ENCODE data around the gene CHCHD3.
"Not testable (repeated sequence)": the region's sequence is repeated elsewhere in the genome, so short reads cannot be mapped to it uniquely, and the experiment has no call there.

Gene CHCHD3

GRCh38 chr7:132943645-132944044 lies 138.2 kb downstream of the CHCHD3 start:
- FAIRE-seq: no peak

GRCh38 chr7:132942701-132943100 lies 139.2 kb downstream of the CHCHD3 start:
- FAIRE-seq: no peak

DNA sequence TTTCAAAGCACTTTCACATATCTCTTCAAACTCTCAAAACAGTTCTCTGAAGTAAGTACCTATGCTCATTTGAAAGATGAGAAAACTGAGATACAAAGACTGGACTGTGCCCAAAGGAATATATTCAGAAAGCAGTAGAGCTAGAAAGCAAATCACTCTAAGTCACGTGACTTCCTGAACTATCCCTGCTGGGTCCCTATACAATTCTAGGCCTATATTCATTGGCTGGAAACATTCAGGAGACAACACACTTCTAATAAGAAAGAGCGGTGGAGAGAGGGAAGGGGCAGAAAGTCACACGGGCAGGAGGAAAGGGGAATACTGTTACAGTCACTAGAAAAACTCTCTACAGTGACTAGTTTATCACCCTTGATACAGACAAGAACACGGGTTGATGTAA lies 140.0 kb downstream of the CHCHD3 start:
- no peak for FAIRE-seq

GRCh38 chr7:132941428-132941827 lies 140.5 kb downstream of the CHCHD3 start:
- FAIRE-seq: no peak

DNA sequence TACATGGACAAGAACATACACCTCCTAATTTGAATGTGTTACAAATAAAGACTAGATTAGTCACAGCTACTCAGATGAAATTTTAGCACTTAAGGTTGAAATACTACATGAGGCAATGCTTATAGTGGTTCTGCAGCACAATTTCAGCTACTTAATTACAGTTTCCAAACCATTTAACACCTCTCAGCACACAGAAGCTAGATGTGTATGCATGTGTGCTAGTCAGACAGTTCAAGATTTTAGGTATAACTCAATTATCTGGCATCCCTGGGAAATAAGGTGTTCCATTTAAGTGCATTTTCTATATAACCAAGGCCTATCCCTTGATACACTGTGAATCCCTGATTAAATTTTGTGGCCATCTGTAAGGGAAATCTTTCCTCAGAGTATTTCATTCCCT lies 141.8 kb downstream of the CHCHD3 start:
- FAIRE-seq: no peak

DNA sequence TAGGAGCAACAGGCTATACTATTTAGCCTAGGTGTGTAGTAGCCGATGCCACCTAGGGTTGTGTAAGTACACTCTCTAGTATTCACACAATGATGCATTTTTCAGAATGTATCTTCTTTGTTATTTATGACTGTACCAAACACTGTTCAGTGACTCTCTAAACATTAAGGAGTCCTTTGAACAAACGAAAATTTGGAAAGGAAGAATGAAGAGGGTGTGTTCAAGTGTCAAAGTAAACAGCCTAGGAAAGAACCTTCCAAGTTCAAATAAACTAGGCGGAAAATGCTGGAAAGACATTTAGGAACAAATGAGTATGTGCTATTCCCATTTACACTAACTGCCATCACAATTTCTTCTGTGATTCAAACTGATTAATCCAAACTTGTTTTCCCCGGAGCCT lies 142.4 kb downstream of the CHCHD3 start:
- no peak for FAIRE-seq

GRCh38 chr7:132937286-132937685 lies 144.6 kb downstream of the CHCHD3 start:
- no peak for FAIRE-seq

DNA sequence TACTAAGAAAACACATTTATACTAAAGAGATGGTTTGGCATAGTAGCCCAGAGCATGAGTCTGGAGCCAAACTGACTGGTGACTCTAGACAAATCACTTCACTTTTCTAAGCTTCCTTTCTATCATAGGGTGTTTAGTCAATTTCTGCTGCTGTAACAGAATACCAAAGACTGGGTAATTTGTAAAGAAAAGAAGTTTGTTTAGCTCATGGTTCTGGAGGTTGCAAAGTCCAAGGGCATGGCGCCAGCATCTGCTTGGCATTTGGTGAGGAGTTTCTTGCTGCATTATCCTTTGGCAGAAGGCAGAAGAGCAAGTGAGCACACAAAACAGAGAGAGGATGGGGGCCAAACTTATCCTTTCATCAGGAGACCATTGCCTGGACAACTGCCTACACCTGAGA lies 146.3 kb downstream of the CHCHD3 start:
- FAIRE-seq: no peak

DNA sequence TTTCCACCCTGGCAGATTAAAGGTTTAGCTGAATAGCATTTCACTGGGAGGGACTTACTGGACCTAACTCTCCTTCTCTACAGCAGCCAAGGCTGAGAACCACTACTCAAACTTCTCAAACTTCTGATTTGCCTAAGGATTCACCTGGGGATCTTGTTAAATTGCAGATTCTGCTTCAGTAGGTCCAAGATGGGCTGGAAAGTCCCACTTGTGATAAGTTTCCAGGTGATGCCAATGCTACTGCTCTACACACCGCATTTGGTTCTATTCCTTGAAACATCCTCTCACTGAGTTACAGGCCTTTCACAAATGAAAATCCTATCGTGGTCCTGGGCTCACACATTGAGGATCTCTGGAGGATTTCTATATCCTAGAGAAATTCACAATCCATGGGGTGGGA lies 147.9 kb downstream of the CHCHD3 start:
- no peak for FAIRE-seq

GRCh38 chr7:132933072-132933458 lies 148.8 kb downstream of the CHCHD3 start:
- no peak for FAIRE-seq

GRCh38 chr7:132932296-132933071 lies 149.4 kb downstream of the CHCHD3 start:
- FAIRE-seq: no peak

DNA sequence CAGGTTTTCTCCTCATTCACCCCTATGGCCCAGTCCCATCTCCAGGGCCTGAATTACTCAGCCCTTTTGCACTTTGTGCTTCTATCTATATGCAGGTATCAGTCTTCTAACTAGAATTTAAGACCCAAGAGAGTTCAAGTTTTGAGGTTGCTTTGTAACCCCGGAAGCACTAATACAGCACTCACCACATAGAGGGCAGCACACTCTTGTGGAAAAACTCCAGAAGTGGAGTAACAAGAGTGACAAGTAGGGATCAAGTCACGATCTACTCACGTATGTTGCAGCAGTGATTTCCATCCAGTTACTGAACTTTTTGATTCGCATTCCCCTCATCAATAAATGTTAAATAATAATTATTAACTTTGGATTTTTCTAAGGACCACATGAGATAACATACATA lies 151.0 kb downstream of the CHCHD3 start:
- FAIRE-seq: no peak

- FAIRE-seq: not testable (repeated sequence)
These were observed 151.9 kb downstream of the CHCHD3 start for GRCh38 chr7:132929944-132930343.

DNA sequence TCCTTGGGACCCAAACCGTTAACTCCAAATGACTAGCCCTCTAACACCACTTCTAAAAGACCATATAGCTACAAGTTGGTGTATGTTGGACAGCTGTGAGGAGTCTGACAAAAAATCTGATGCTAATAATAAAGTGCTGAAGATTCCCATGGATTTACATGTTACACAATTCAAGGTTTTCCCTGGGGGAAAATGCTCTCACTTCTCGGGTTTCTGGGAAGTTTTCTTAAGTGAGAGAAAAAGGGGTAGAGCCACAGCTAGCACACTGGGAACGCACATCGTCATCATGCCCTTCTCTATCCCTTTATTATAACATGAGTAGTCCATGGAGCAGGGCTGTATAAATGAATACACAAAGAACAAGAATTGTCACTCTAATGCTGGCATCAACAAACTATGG lies 162.1 kb downstream of the CHCHD3 start:
- FAIRE-seq: no peak

DNA sequence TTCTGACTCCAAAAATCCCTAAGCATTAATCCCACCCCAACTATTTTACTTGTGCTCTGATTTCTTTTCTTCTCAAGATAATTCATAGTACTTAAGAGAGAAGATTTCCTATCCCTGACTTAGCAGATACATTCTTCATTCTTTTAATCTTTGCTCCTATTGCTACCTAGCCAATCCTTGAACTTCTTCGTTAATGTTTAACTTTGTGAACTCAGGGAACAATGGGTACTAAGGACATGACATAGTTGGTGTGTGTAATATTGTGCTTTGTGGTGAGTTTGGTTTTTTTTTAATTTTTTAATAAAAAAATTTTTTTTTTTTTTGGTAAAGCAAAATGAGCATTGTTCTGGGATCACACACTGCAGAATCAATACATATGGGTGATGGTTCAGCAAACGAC lies 166.2 kb downstream of the CHCHD3 start:
- FAIRE-seq: no peak

- FAIRE-seq: no peak
These were observed 171.2 kb downstream of the CHCHD3 start for GRCh38 chr7:132910657-132911056.

DNA sequence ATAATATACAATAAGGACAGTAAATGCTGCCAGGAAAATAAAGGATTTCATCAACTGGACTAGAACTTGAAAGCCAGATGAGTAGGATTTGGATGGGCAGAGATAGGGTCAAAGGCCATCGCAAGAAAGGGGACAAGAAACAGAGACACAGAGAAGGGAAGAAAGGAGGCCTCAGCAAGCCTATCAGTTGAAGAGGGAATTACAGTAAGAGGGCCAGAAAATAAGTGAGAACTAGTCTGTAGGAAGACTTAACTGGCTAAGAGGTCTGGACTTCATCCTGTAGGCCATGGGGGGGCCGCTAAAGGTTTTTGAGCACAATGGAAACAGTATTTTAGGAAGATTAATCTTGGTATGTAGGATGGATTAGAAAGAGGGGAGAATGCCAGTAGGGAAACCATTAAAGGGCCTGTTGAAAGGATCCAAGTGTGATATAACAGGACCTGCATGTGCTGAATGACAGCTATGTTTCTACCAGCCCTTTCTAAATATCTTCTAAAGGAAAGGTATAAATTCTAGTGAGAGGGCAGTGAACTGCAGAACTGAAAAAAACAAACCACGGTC lies 174.4 kb downstream of the CHCHD3 start:
- no peak for FAIRE-seq

GRCh38 chr7:132906193-132906835 lies 175.6 kb downstream of the CHCHD3 start:
- FAIRE-seq: no peak

- not testable (repeated sequence) for FAIRE-seq
These were observed 176.8 kb downstream of the CHCHD3 start for GRCh38 chr7:132905136-132905535.

DNA sequence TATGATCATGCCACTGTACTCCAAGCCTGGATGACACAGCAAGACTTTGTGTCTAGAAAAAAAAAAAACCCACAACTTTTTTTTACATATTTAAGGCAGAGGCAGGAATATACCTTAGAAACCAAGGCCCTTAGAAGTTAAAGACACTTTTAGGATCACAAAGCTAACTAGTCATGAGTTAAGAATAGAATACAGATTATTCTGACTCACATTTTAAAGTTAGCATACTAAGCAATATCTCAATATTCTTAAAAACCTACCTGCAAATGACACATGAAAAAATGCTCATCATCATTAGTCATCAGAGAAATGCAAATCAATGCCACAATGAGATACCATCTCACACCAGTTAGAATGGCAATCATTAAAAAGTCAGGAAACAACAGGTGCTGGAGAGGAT lies 177.7 kb downstream of the CHCHD3 start:
- FAIRE-seq: no peak

- FAIRE-seq: not testable (repeated sequence)
These were observed 179.6 kb downstream of the CHCHD3 start for GRCh38 chr7:132902294-132902693.

DNA sequence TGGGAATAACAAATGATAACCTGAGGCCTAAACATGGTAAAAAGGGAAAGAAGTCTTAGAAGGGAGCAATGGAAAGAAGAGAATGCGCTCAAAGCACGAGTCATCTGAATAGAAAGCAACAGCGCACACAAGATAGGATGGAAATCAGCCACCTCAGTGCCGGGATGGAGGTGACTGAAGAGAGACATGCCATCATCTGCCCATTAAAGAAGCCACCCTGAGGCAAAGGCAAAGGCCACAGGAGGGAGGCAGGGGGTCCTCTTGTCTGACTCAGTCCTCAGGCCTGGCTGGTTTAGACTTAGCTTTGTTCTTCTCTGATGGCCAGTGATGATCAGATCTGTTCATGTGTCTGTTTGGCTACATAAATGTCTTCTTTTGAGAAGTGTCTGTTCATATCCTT lies 180.6 kb downstream of the CHCHD3 start:
- no peak for FAIRE-seq

DNA sequence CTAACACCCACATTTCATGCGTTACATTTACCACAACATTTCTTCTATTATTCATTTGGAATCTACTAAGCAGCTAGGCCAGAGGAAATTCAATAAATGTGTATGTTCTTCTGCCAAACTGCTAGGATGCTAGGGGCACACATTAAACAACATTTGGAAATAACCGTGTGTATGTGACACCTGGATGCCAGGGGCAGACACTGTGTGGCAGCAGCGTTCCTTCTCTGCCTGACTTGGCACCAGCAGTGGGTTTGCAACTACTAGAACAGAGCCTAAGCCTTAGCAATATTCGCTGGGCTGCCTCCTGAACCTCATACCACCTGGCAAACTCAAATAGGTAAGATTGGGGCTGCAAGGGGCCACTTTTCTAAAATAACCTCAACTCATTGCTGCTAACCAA lies 182.1 kb downstream of the CHCHD3 start:
- FAIRE-seq: no peak

DNA sequence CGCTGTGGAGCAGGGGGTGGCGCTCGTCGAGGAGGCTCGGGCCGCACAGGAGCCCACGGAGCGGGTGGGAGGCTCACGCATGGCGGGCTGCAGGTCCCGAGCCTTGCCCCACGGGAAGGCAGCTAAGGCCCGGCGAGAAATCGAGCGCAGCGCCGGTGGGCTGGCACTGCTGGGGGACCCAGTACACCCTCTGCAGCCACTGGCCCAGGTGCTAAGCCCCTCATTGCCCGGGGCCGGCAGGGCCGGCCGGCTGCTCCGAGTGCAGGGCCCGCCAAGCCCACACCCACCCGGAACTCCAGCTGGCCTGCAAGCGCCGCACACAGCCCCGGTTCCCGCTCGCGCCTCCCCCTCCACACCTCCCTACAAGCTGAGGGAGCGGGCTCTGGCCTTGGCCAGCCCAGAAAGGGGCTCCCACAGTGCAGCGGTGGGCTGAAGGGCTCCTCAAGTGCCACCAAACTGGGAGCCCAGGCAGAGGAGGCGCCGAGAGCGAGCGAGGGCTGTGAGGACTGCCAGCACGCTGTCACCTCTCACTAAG lies 183.2 kb downstream of the CHCHD3 start:
- not testable (repeated sequence) for FAIRE-seq

Measured in G401.6 (cell line).